Left lobe of liver (tissue), 2 donors: ENCODE measurements around the gene MRM1. TPM values are rescaled to one million over a fixed set of nuclear protein-coding genes. Genes with fewer than 3 reads are reported as not detected.

Source experiments
- ATAC-seq: fragments of 200-7000 bp; cut with Tn5 transposase; one replicate; pipeline ENCODE4 v1.9.1; 2020; ENCODE audit warnings: mild to moderate bottlenecking, moderate library complexity
- DNase-seq: peaks from one replicate; pipeline ENCODE4 v3.0.0-alpha.2; 2020; ENCODE audit warnings: low spot score
- total RNA-seq: library from RNA; stranded (reverse); gene quantifications from one replicate; pipeline ENCODE4 v1.2.1, GENCODE V29; 2021
- donor health status: DM: no; HTN: no; CAD: no; lungs with moderate emphysema.
- donor health status: DM: no; HTN: yes; CAD: no.

Gene MRM1
- total RNA-seq, 1 donor from 2014 or later = 6.4 TPM

GRCh38 chr17:36629252-36629847, 28.0 kb downstream of the MRM1 start:
- peak; percentile 74 for DNase-seq
- ATAC-seq = peak; percentile 94

DNA sequence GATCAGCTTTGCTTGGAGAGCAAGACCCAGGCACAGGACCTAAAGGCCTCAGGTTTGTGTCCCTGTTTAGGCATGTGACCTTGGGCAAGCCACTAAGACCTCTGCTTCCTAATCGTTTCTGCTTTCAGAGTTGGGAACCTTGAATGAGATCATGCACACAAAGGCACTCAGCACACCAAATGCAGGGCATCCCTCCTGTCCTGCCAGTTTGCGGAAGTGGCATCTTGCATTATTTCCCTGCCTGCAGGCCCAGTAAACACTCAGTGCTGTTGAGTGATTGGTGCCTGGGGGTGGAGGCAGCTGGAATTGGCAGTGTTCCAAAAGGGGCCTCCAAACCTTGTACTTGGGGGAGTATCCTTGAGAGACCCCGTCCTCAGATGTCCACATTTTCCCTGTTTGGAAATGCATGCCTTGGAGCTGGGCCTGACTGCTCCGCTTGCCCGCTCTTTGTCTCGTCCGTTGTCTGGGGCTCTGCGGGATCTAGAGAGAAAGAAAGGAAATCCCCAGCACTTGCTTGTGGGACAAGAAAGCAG, 28.7 kb downstream of the MRM1 start:
- no peak for ATAC-seq

DNA sequence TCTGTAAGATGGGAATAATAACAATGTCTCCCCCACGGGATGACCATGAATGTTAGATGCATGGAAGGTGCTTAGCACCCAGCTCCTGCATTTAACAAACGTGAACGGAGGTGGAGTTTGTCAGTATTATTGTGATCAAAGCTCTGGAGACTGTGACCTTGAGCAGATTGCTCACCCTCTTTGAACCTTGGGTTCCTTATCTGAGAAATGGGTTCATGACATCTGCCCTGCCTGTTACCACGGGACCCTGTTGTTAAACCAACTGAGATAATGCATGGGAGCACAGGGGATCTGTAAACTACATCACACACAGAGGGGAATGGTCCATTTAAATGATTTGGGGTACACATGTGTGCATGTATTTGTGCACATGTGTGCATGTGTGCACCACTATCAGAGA, 29.6 kb downstream of the MRM1 start:
- DNase-seq = no peak

More for the DNA sequence above, 28.7 kb downstream of the MRM1 start:
- no peak for DNase-seq

DNA sequence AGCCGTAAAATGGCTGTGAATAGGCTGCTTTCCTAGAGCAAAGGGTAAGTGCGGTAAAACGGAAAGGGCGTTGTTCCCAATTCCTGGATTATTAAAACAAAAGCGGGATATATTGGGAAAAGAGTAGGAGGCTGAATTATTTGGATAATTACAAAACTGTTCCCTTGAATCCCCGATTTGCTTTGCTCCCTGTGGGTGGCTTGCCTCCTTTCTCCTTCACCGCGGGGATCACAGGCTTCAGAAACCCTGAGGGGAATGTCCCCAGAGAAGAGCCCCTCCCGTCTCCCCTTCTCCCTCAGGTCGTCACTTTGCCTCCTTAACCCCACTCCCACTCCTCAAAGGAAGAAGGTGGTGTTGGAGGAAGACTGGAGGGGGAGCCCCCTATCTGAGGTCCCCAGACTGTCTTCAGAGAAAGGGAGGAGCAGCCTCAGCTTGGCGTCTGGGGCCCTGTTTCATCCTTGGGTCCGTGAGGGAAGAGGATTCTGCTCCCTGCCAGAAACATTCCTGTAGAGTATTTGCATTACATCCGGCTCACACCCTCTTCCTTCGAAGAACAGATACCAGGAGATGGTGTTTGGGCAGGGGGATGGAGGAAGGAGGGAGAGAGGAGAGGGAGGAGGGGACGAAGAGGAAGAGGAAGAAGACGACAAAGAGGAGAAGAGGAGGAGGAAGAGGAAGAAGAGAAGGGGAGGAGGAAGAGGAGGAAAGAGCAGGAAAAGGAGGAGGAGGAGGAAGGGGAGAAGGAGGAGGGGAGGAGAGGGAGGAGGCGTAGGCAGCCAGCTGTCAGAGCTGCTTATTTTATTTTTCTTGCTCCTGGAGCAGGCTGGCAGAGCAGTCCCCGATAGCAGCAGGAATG, 31.8 kb downstream of the MRM1 start:
- no peak for ATAC-seq
- no peak for DNase-seq

More for the DNA sequence above, 29.6 kb downstream of the MRM1 start:
- no peak for ATAC-seq

DNA sequence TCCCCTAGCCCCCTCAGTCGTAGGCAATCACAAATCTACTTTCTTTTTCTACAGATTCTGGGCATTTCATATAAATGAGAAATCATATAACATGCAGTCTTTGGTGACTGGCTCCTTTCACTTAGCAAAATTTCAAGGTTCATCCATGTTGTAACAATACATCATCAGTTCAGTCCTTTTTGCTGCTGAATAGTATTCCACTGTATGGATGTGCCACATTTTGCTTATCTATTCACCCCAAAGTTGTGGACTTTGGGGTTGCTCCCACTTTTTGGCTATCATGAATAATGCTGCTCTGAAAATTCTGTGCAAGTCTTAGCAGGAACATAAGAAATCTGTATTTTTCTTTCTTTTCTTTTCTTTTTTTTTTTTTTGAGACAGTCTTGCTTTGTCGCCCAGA, 39.0 kb downstream of the MRM1 start:
- DNase-seq (no peak), ATAC-seq (no peak)

DNA sequence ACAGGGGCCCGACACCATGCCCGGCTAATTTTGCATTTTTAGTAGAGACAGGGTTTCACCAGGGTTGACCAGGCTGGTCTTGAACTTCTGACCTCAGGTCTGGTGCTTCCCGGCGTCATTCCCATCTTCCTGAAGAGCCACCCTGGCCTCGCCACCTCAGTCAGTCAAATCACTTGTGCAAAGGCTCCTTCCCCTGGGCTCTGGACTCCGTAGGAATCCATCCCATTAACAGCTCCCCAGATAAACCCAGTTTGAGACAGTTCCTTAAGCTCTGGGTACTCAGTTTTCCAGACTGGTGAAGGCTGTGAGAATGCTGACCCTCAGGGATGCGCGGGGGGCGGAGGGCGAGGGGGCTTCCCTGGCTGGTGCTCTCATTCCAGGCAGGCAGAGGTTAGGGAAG, 39.5 kb downstream of the MRM1 start:
- ATAC-seq = no peak
- DNase-seq = no peak

DNA sequence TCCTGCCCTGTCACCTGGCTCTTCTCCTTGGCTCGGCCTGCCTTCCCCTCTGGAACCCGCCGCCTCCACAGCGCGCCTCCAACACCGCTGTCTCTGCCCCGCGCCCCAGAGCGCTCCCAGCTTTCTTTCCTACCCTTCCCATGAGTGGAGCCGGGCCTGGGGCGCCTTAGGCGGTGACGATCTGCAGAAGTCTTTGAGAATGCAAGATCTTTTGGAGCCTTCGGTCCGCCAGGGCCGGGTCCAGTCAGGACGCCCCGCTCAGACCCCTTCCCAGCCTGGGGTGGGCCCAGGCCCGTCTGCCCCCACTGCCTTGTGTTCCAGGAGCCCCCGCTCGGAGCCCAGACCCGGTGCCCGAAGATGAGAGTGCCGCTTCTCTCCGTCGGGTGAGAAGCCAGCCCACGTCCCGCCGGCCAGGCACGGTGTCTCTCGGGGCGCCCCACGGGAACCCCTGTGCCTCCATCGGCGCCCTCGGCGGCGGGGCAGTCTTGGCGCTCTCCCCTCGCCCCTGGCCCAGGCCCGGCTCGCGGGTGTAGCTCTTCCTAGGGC, 40.0 kb downstream of the MRM1 start:
- DNase-seq = no peak
- peak; percentile 30 for ATAC-seq

GRCh38 chr17:36641877-36642845, 40.8 kb downstream of the MRM1 start:
- ATAC-seq (peak; percentile 24), DNase-seq (no peak)

DNA sequence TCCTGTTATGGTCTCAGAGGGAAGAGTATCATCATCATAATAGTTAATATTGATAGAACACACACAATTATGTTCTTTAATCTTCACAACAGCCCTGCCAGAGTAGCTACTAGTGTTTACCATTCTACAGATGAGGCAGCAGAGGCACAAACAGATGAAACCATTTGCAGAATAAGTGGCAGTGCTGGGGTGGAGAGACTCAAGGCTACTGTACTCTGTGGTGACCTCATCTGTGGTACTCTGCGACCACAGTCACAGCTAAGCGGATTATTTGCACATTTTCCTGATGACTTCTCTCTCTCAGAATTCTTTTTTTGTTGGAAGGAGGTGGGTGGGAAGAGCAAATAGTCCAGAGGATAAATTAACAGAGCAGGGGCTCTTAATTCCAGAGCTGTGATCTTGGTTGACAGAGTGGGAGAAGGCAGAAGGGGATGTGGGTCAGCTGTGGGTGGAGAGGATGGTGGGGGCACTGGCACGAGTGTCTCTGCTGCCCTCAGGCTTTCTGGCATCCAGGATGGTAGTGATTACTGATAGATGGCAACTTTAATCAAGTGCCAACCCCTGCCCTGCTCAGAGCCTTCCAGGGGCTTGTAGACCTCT, 41.8 kb downstream of the MRM1 start:
- ATAC-seq (no peak), DNase-seq (no peak)

- no peak for ATAC-seq
- DNase-seq = no peak
Observed at GRCh38 chr17:36645422-36645821, 44.0 kb downstream of the MRM1 start.

DNA sequence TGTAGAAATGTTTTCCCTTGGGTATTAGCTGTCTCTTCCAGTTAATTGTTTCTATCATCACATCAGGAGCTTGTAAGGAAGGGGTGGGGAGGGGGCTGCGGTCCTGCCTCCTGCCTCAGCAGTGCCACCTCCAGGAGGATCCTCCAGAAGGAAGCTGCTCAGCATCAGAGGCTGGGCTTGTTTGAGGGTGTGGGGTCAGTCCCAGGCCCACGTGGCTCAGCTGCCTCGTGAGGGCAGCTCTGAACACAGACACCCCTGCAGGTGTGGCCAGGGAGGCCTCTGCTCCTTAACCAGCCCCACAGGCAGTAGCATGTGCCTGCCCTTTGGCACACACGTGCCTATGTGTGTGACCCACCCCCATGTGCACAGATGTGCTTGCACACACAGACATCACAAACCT, 46.3 kb downstream of the MRM1 start:
- ATAC-seq = no peak
- DNase-seq = no peak

DNA sequence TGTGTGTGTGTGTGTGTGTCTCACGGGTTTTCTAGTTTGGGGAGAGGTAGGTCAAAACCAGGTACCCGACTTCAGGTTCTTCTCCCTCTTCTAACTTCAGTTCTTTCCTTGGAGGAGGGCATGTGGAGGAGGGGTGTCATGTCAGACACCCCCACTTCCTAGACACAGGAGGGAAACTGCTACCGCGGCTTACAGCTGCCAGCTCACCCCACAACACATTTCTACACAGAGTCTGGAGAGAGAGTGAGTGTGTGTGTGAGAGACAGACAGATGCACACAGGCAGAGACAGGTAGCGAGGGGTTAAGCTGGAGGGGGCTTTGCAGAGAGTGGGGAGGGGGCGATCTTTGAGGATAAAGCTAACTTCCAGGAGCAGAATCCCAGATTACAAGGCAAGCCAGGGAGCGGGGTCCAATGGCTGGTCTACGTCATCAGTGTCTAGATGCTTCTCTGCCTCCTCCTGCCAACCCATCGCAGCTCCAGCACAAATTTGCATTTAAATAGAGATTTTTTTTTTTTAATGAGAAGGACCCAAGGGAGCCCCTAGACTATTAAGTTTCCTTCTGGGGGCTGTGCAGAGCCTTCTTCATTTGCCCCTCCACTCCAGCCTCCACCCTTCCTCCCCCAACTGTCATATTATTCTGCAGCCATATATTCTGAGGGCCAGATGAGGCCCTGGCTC, 48.9 kb downstream of the MRM1 start:
- no peak for DNase-seq
- ATAC-seq = no peak

GRCh38 chr17:36653374-36653773, 52.0 kb downstream of the MRM1 start:
- ATAC-seq (no peak), DNase-seq (no peak)

- ATAC-seq = no peak
- no peak for DNase-seq
Observed at GRCh38 chr17:36653856-36654255, 52.5 kb downstream of the MRM1 start.

DNA sequence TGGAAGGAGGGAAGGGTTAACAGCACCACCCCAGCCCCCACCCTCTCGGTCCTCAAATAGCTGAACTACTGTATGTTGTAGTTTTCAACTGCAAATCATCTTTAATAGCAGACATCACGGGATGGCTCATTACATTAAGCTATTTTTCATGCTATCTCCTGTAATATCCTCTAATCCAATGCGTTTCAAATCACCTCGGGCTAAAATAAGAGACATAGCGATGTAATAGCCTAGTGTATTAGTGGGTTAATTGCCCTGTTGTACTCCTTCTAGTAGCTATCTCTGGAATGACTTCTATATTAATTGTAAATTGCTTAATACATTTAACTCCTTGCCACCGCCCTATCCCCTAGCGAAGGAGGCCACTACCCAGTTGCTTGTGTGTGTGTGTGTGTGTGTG, 54.3 kb downstream of the MRM1 start:
- ATAC-seq (no peak), DNase-seq (no peak)

DNA sequence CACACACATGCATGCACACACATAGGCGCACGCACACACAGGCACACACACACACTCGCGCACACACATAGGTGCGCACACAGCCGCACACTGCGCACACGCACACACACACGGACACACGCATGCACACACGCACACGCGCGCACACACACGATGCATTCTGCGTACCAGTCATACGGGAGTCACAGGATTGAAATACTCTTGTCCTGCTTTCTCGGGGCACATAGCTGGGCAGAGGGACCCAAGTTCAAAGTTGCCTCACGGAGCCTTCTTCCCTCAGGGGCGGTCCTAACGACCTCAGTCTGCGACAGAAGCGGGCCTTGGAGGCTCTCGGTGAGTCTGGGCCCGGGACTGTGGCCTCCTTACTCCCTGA, 56.0 kb downstream of the MRM1 start:
- no peak for DNase-seq

DNA sequence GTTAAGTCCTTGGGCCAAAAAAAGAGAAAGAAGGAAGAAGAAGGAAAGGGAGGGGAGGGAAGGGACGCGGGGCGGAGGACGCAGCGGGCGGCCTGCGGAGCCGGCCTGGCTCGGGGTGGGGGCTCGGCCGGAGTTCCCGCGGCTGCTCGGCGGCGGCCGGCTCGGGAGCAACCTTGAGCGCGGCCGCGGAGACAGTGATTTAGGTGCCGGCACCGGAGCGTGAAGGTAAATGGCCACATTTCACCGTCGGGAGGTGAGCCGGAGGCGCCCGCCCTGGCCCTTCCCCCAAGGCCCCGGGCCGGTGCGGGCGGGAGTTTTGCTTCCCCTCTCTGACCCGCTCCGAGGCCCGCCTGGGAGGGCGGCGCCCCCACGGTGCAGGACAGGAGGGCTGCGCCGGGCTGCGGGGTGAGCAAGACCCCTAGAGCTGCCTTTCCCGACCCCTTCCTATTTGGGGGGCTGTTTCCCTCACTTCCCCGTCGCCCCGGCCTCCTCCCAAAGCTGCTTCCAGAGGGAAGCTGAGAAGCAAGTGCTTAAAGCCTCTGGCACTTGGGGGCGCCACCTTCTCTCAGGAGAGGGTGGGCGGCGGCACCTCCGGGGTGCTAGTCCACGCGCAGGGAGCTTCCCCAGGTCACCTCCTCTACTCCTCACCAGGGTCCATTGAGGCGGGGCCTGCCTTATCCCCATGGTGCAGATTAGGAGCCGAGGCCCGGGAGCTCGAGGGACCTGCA, 56.5 kb downstream of the MRM1 start:
- ATAC-seq = peak; percentile 40
- no peak for DNase-seq

More for the DNA sequence above, 56.0 kb downstream of the MRM1 start:
- no peak for ATAC-seq
